HG03457 (cell line): Measurements from ENCODE around the gene AMOTL1.
"Not testable (repeated sequence)": the region's sequence is repeated elsewhere in the genome, so short reads cannot be mapped to it uniquely, and the experiment has no call there.

ENCODE experiments used
- ATAC-seq: cut with Tn5 transposase; IDR thresholded peaks from one replicate; pipeline ENCODE4 v1.9.1; 2021; ENCODE audit warnings: moderate number of reproducible peaks; ENCODE audit not compliant: unreplicated experiment

Gene AMOTL1

GRCh38 chr11:94790661-94791180 lies 22.6 kb downstream of the AMOTL1 start:
- no peak for ATAC-seq

GRCh38 chr11:94791216-94791889 lies 23.2 kb downstream of the AMOTL1 start:
- ATAC-seq = no peak

- ATAC-seq = not testable (repeated sequence)
Measured at GRCh38 chr11:94791942-94792341, 23.8 kb downstream of the AMOTL1 start.

GRCh38 chr11:94792451-94792850 lies 24.3 kb downstream of the AMOTL1 start:
- no peak for ATAC-seq

- no peak for ATAC-seq
Measured at GRCh38 chr11:94793002-94793401, 24.8 kb downstream of the AMOTL1 start.

GRCh38 chr11:94793822-94794221 lies 25.7 kb downstream of the AMOTL1 start:
- no peak for ATAC-seq

- ATAC-seq = no peak
Measured at GRCh38 chr11:94794287-94795168, 26.4 kb downstream of the AMOTL1 start.

- no peak for ATAC-seq
Measured at GRCh38 chr11:94795476-94796189, 27.5 kb downstream of the AMOTL1 start.

- no peak for ATAC-seq
Measured at GRCh38 chr11:94796190-94796580, 28.0 kb downstream of the AMOTL1 start.

GRCh38 chr11:94796863-94797262 lies 28.7 kb downstream of the AMOTL1 start:
- ATAC-seq = no peak

- no peak for ATAC-seq
Measured at GRCh38 chr11:94799726-94800125, 31.6 kb downstream of the AMOTL1 start.

- ATAC-seq = no peak
Measured at GRCh38 chr11:94800414-94800813, 32.3 kb downstream of the AMOTL1 start.

- no peak for ATAC-seq
Measured at GRCh38 chr11:94801866-94802460, 33.8 kb downstream of the AMOTL1 start.

GRCh38 chr11:94802501-94802900 lies 34.3 kb downstream of the AMOTL1 start:
- no peak for ATAC-seq

- no peak for ATAC-seq
Measured at GRCh38 chr11:94803491-94803890, 35.3 kb downstream of the AMOTL1 start.

GRCh38 chr11:94804874-94805273 lies 36.7 kb downstream of the AMOTL1 start:
- ATAC-seq = no peak

GRCh38 chr11:94806014-94806413 lies 37.9 kb downstream of the AMOTL1 start:
- ATAC-seq = no peak

- no peak for ATAC-seq
Measured at GRCh38 chr11:94806419-94806818, 38.3 kb downstream of the AMOTL1 start.

- no peak for ATAC-seq
Measured at GRCh38 chr11:94809251-94809650, 41.1 kb downstream of the AMOTL1 start.

- ATAC-seq = not testable (repeated sequence)
Measured at GRCh38 chr11:94812724-94813720, 44.9 kb downstream of the AMOTL1 start.
